Body of pancreas (tissue), 4 donors: Measurements from ENCODE around the gene CNTNAP2.

Experiments used
- POLR2A ChIP-seq, 3 donors: fragments of 450-650 bp; IDR thresholded peaks; one replicate each; pipeline ENCODE4 v1.6.1; 2016; ENCODE audit warnings: antibody characterized with exemption in 3 of 3, mild to moderate bottlenecking in 2 of 3
- TF ChIP-seq, protein P1 (sequence below), 7 experiments: fragments of 450-650 bp in 4 of 7; fragments of 200-600 bp in 3 of 7; sonication (generic) in 3 of 7; IDR thresholded peaks; one replicate each; pipeline ENCODE4 v1.5.1; 2016 to 2019; ENCODE audit warnings: antibody characterized with exemption in 7 of 7

DNA sequence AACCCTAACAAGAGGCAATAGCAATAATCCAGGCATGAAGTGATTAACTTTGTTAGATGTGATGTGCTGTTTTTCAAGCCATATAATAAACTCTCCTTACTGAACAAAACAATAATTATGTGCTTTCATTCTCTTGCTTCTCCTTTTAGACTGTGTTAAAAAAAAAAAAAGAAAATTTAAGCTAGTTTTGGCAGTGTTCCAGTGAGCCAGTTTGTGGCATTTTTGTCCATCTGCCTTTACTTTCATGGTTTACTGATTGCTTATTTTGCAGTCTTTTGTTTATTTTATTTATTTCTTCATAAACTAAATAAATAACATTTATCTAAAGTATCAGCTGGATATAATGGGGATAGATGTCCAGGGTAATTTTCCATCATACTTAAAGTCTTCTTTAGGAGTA, 625.3 kb downstream of the CNTNAP2 start:
- TF ChIP-seq, protein P1, sequence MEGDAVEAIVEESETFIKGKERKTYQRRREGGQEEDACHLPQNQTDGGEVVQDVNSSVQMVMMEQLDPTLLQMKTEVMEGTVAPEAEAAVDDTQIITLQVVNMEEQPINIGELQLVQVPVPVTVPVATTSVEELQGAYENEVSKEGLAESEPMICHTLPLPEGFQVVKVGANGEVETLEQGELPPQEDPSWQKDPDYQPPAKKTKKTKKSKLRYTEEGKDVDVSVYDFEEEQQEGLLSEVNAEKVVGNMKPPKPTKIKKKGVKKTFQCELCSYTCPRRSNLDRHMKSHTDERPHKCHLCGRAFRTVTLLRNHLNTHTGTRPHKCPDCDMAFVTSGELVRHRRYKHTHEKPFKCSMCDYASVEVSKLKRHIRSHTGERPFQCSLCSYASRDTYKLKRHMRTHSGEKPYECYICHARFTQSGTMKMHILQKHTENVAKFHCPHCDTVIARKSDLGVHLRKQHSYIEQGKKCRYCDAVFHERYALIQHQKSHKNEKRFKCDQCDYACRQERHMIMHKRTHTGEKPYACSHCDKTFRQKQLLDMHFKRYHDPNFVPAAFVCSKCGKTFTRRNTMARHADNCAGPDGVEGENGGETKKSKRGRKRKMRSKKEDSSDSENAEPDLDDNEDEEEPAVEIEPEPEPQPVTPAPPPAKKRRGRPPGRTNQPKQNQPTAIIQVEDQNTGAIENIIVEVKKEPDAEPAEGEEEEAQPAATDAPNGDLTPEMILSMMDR (IDR thresholded peaks at IDR 0.05), result no peak
- TF ChIP-seq POLR2A (IDR thresholded peaks at IDR 0.05), result no peak
